HG03521 (cell line): ENCODE measurements around the gene SEMA5A.

Experiments
- ATAC-seq: cut with Tn5 transposase; IDR thresholded peaks from one replicate; pipeline ENCODE4 v1.9.1; 2021; ENCODE audit warnings: mild to moderate bottlenecking, moderate library complexity; ENCODE audit not compliant: unreplicated experiment

Gene SEMA5A

GRCh38 chr5:9042241-9042640 lies 503.6 kb downstream of the SEMA5A start:
- ATAC-seq, result no peak

GRCh38 chr5:9040475-9040874 lies 505.4 kb downstream of the SEMA5A start:
- ATAC-seq, result no peak

- no peak for ATAC-seq
Measured at GRCh38 chr5:9037048-9037447, 508.8 kb downstream of the SEMA5A start.

GRCh38 chr5:9035346-9035745 lies 510.5 kb downstream of the SEMA5A start:
- no peak for ATAC-seq

- no peak for ATAC-seq
Measured at GRCh38 chr5:9034649-9035048, 511.2 kb downstream of the SEMA5A start.

- no peak for ATAC-seq
Measured at GRCh38 chr5:9033524-9033923, 512.4 kb downstream of the SEMA5A start.

GRCh38 chr5:9025942-9026341 lies 519.9 kb downstream of the SEMA5A start:
- no peak for ATAC-seq

GRCh38 chr5:9020996-9021395 lies 524.9 kb downstream of the SEMA5A start:
- ATAC-seq, result no peak

GRCh38 chr5:9015937-9016270 lies 530.0 kb downstream of the SEMA5A start:
- ATAC-seq, result no peak

- ATAC-seq, result no peak
Measured at GRCh38 chr5:9015260-9015936, 530.5 kb downstream of the SEMA5A start.

GRCh38 chr5:9013147-9013546 lies 532.7 kb downstream of the SEMA5A start:
- ATAC-seq, result no peak

GRCh38 chr5:9009931-9010651 lies 535.8 kb downstream of the SEMA5A start:
- no peak for ATAC-seq

- no peak for ATAC-seq
Measured at GRCh38 chr5:8997542-8998070, 548.3 kb downstream of the SEMA5A start.

- ATAC-seq, result no peak
Measured at GRCh38 chr5:8993031-8993430, 552.8 kb downstream of the SEMA5A start.
